Heart left ventricle (tissue), 16 donors: ENCODE measurements around the gene RABL3. TPM values are rescaled to one million over a fixed set of nuclear protein-coding genes. Genes with fewer than 3 reads are reported as not detected.

Source experiments
- ATAC-seq, 4 donors: fragments of 200-7000 bp; cut with Tn5 transposase; one replicate each; pipeline ENCODE4 v1.9.1; 2020 to 2022; ENCODE audit warnings: moderate library complexity in 4 of 4, mild to moderate bottlenecking in 3 of 4, moderate number of reproducible peaks in 1 of 4
- DNase-seq, 5 donors: peaks; one replicate each; pipeline ENCODE4 v3.0.0-alpha.2; 2020
- H3K27ac ChIP-seq, 12 donors: fragments of 200-600 bp; sonication (generic) in 4 of 12; one replicate each; pipeline versions ENCODE4 v1.5.0 to v1.8.0; 2016 to 2022; ENCODE audit warnings: mild to moderate bottlenecking in 2 of 12
- H3K27me3 ChIP-seq, 9 donors: fragments of 200-600 bp; sonication (generic) in 2 of 9; one replicate each; pipeline versions ENCODE4 v1.5.1 to v1.8.0; 2016 to 2022; ENCODE audit warnings: mild to moderate bottlenecking in 3 of 9
- H3K36me3 ChIP-seq, 9 donors: fragments of 200-600 bp; sonication (generic) in 2 of 9; one replicate each; pipeline versions ENCODE4 v1.5.0 to v1.8.0; 2018 to 2022; ENCODE audit warnings: mild to moderate bottlenecking in 2 of 9
- H3K4me1 ChIP-seq, 12 donors: fragments of 200-600 bp; sonication (generic) in 4 of 12; one replicate each; pipeline versions ENCODE4 v1.5.0 to v1.8.0; 2016 to 2022; ENCODE audit warnings: mild to moderate bottlenecking in 3 of 12
- H3K4me3 ChIP-seq, 12 donors: fragments of 200-600 bp; sonication (generic) in 4 of 12; one replicate each; pipeline versions ENCODE4 v1.5.0 to v1.8.0; 2017 to 2022; ENCODE audit warnings: mild to moderate bottlenecking in 9 of 12, moderate library complexity in 4 of 12
- H3K9me3 ChIP-seq, 12 donors: fragments of 200-600 bp; sonication (generic) in 4 of 12; one replicate each; pipeline versions ENCODE4 v1.5.0 to v1.8.0; 2016 to 2022; ENCODE audit warnings: mild to moderate bottlenecking in 1 of 12
- POLR2A ChIP-seq, 2 donors: fragments of 450-650 bp; IDR thresholded peaks; one replicate each; pipeline ENCODE4 v1.6.1; 2017; ENCODE audit warnings: antibody characterized with exemption in 2 of 2, mild to moderate bottlenecking in 2 of 2, moderate library complexity in 2 of 2
- WGBS, 4 donors: extraction: QIAGEN DNeasy Blood & Tissue Kit in 2 of 4; methylation state at CpG; one replicate each; pipeline versions ENCODE4 v1.1.5 to v1.1.7; 2013 to 2018; 5-methylcytosine and 5-hydroxymethylcytosine counted together
- intact Hi-C, 10 donors: fragments of 100-400 bp; cut with DNase I; formaldehyde crosslinking; loops; one replicate each; pipeline versions ENCODE4 v1.11.1 to v1.14.2; 2022
- polyA plus RNA-seq, 2 donors: library from polyadenylated mRNA; stranded (reverse); fragments of 200-250 nt; gene quantifications; one replicate each; pipeline ENCODE4 v1.2.3, GENCODE V29; 2013
- total RNA-seq, 9 donors: library from RNA; depleted of rRNA in 2 of 9; stranded (reverse); fragments of >200 nt in 2 of 9; fragmentation: NEBNext Ultra II Directional in 3 of 9; extraction: Animal tissue kit (Norgen Biotek cat#: 25700) in 3 of 9; gene quantifications; one replicate each; pipeline versions ENCODE4 v1.1.0 to v1.2.4, GENCODE V29; 2016 to 2023
- TF ChIP-seq, protein P1 (sequence below), 12 donors: fragments of 200-600 bp; sonication (generic) in 4 of 12; IDR thresholded peaks; one replicate each; pipeline versions ENCODE4 v1.5.0 to v1.8.0; 2018 to 2022; ENCODE audit warnings: antibody characterized with exemption in 12 of 12, mild to moderate bottlenecking in 5 of 12
- donor health status: ischemic (EF 13 %, LVEDD 7.1; RV severe dilation, severe dysfunction).
- donor health status: healthy with polysubstance abuse.
- donor health status: DM: no; HTN: yes; CAD: no.
- donor health status: DM: no; HTN: no; CAD: no.
- donor health status: ischemic (EF 25% LVEDD 6.9; RV normal size, moderate dysfunction).
- donor health status: ischemic (EF 25% LVEDD 5.7; RV mildly dilated, moderate dysfunction).
- donor health status: healthy.
- donor health status: DM: yes; HTN: yes; CAD: no.
- donor health status: ischemic (EF 35%, LVEDD 5.7; RV mildly dilated, moderate dysfunction).
- donor health status: nonischemic (EF 11% LVEDD 7.7; RV severe dilation, severe dysfunction).
- donor health status: DM: yes; HTN: yes; CAD: no.
- donor health status: PGD.
- donor health status: ischemic (EF 29% LVEDD 5.4; RV normal size, mild dysfunction).
- donor health status: nonischemic (EF 23%, LVEDD 6.1; RV moderate dilation, normal function).

The RABL3 gene
- total and polyA plus RNA-seq, 11 donors = 3.1 to 28.3 (median 17.5) TPM

DNA sequence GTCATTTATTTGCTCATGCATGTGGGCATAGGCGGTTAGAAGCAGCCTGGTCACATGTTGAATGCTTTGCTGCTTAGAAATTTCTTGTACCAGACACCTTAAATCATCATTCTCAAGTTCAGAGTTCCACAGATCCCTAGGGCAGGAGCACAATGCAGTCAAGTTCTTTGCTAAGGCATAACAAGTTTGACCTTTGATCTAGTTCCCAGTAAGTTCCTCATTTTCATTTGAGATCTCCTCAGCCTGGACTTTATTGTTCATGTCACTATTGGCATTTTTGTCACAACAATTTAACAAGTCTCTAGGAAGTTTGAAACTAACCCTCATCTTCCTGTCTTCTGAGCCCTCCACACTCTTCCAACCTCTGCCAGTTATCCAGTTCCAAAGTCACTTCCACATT, 83.0 kb downstream of the RABL3 start:
- intact Hi-C loops = no loop called here

DNA sequence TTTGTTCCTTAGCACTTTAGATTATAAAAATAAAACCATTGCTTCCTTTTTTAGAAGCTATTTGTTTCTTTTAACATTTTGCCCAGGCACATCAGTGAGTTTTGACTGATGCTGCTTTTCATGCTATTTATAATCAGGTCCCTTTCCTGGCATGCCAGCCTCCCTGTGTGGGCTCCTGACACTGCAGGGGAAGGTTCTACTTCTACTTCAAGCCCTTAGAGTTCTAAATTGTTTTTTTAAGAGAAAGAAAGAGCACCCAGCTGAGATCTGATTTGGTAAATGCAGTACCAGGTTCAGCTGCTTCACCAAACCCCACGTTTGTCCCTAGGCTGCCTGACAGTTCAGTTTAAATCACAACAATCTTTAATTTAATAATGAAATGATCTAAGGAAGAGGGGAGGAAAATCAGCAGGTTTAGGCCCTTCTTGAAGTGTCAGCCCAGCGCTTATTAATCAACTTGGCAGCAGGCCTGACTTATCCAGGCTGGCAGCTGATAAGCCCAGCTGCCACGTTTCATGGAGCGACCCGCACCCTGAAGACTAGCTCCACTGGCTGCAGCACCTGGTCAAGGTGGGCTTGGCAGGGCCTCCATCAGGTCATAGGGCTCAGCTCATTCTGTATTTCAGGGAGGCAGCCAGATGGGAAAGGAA, 89.3 kb downstream of the RABL3 start:
- H3K9me3 ChIP-seq = no peaks in the 10 kb centered on the region
- no peak for DNase-seq
- no peak overlapping the region for H3K27ac ChIP-seq
- no peak overlapping the region for H3K4me3 ChIP-seq
- no peaks in the 10 kb centered on the region for H3K4me1 ChIP-seq
- H3K27me3 ChIP-seq = no peaks in the 10 kb centered on the region
- no peaks in the 10 kb centered on the region for H3K36me3 ChIP-seq
- TF ChIP-seq, protein P1, sequence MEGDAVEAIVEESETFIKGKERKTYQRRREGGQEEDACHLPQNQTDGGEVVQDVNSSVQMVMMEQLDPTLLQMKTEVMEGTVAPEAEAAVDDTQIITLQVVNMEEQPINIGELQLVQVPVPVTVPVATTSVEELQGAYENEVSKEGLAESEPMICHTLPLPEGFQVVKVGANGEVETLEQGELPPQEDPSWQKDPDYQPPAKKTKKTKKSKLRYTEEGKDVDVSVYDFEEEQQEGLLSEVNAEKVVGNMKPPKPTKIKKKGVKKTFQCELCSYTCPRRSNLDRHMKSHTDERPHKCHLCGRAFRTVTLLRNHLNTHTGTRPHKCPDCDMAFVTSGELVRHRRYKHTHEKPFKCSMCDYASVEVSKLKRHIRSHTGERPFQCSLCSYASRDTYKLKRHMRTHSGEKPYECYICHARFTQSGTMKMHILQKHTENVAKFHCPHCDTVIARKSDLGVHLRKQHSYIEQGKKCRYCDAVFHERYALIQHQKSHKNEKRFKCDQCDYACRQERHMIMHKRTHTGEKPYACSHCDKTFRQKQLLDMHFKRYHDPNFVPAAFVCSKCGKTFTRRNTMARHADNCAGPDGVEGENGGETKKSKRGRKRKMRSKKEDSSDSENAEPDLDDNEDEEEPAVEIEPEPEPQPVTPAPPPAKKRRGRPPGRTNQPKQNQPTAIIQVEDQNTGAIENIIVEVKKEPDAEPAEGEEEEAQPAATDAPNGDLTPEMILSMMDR (IDR thresholded peaks at IDR 0.05) = no peak
- TF ChIP-seq POLR2A (IDR thresholded peaks at IDR 0.05) = no peak
- 54 to 71% (median 66%) methylated on average over 5 of the region's 5 CpGs for WGBS, 4 donors
- no peak for ATAC-seq
- intact Hi-C loops = no loop called here

More for the DNA sequence above, 83.0 kb downstream of the RABL3 start:
- no peak for ATAC-seq
- Histone ChIP-seq H3K27me3 (no peaks in the 10 kb centered on the region), H3K27ac (no peak overlapping the region), H3K9me3 (no peaks in the 10 kb centered on the region), H3K4me1 (no peaks in the 10 kb centered on the region), H3K36me3 (no peaks in the 10 kb centered on the region), H3K4me3 (no peak overlapping the region)
- no peak for DNase-seq
- 83 to 91% (median 88%) methylated on average over 1 of the region's 1 CpG for WGBS, 4 donors
- TF ChIP-seq, protein P1 (IDR thresholded peaks at IDR 0.05) = no peak
- no peak for TF ChIP-seq POLR2A (IDR thresholded peaks at IDR 0.05)

DNA sequence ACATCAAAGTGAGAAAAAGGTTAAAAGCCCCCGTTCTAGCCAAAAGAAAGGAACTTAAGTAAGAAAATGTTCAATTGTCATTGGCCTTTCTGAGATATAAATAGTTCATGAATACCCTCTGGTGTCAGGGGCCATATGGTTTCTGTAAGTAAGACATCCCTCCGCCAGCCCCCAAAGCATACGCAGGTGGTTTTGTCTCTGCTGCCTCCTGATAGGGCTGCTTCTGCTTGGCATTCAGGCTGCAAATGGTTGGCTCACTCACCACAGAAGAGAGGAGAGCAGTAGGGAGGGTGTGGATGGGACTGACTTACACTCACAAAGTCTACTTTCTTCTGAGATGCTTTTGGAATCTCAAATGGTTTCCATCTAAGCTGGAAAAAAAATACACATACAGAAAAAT, 90.0 kb downstream of the RABL3 start:
- H3K4me1 ChIP-seq = no peaks in the 10 kb centered on the region
- intact Hi-C loops = no loop called here
- no peaks in the 10 kb centered on the region for H3K27me3 ChIP-seq
- TF ChIP-seq, protein P1 (IDR thresholded peaks at IDR 0.05) = no peak
- TF ChIP-seq POLR2A (IDR thresholded peaks at IDR 0.05) = no peak
- no peak for DNase-seq
- no peaks in the 10 kb centered on the region for H3K9me3 ChIP-seq
- no peak overlapping the region for H3K27ac ChIP-seq
- WGBS, 4 donors = 53 to 68% (median 63%) methylated on average over 3 of the region's 3 CpGs
- H3K4me3 ChIP-seq = no peak overlapping the region
- no peaks in the 10 kb centered on the region for H3K36me3 ChIP-seq
- no peak for ATAC-seq

DNA sequence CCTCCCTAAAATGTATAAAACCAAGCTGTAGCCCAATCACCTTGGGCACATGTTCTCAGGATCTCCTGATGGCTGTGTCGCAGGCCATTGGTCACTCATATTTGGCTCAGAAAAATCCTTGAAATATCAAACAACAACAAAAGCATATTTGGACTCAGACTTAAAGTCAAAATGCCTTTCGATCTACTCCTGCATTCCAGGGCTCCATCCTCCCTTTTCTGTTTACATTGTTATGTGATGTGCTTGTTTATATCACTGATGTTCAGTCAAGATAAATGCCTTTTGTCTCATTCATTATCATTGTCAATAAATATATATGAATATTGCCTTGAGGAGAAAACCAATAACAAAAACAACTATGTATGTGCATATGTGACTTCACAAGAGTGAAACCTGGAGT, 92.0 kb downstream of the RABL3 start:
- Histone ChIP-seq H3K27ac (no peak overlapping the region), H3K9me3 (no peaks in the 10 kb centered on the region), H3K4me1 (peaks cover 0 to 18% (median 0%) of the 10 kb centered on the region in 12 donors), H3K4me3 (no peak overlapping the region), H3K27me3 (no peaks in the 10 kb centered on the region), H3K36me3 (no peaks in the 10 kb centered on the region)
- intact Hi-C loops = no loop called here
- ATAC-seq (no peak), DNase-seq (no peak)
- WGBS, 4 donors = 94 to 95% (median 94%) methylated on average over 2 of the region's 2 CpGs
- TF ChIP-seq, protein P1 (IDR thresholded peaks at IDR 0.05) = no peak
- no peak for TF ChIP-seq POLR2A (IDR thresholded peaks at IDR 0.05)
